GM12891 (cell line): Measurements from ENCODE around the gene CAMKV. TPM values are rescaled to one million over a fixed set of nuclear protein-coding genes. Genes with fewer than 3 reads are reported as not detected.
"Not testable (repeated sequence)": the region's sequence is repeated elsewhere in the genome, so short reads cannot be mapped to it uniquely, and the experiment has no call there.

Experiments
- DNase-seq: peaks from one replicate; pipeline ENCODE4 v3.0.0; 2011; ENCODE audit warnings: low spot score; ENCODE audit not compliant: insufficient read length
- FAIRE-seq: peaks from 2 replicates; lab custom pipeline; 2011; peaks lifted over from hg19 to GRCh38; lab: Jason Lieb, UNC
- PAX5 ChIP-seq: IDR thresholded peaks from 2 replicates; pipeline ENCODE4 v1.6.1; 2011; ENCODE audit warnings: low read length, moderate library complexity, mild to moderate bottlenecking; ENCODE audit not compliant: insufficient read depth, severe bottlenecking
- POLR2A ChIP-seq: IDR thresholded peaks from 2 replicates; pipeline ENCODE4 v1.6.1; 2011; ENCODE audit warnings: low read depth, low read length, control low read depth
- POLR2AphosphoS5 ChIP-seq: IDR thresholded peaks from 2 replicates; pipeline ENCODE4 v1.6.1; 2011; ENCODE audit warnings: low read depth, low read length, control low read depth
- POU2F2 ChIP-seq: IDR thresholded peaks from 2 replicates; pipeline ENCODE4 v1.6.1; 2011; ENCODE audit warnings: low read depth, mild to moderate bottlenecking, control low read depth, low read length, moderate library complexity
- SPI1 ChIP-seq: IDR thresholded peaks from 2 replicates; pipeline ENCODE4 v1.6.1; 2011; ENCODE audit warnings: low read depth, low read length, control low read depth
- TAF1 ChIP-seq: IDR thresholded peaks from 2 replicates; pipeline ENCODE4 v1.6.1; 2011; ENCODE audit warnings: low read depth, low read length, control low read depth
- polyA plus RNA-seq: library from polyadenylated mRNA; unstranded; fragments of >200 nt; gene quantifications from one replicate; pipeline ENCODE4 v1.2.1, GENCODE V29; 2012; ENCODE audit warnings: low read depth, missing spikeins, inconsistent platforms; ENCODE audit not compliant: missing spikeins

Gene CAMKV, protein sequence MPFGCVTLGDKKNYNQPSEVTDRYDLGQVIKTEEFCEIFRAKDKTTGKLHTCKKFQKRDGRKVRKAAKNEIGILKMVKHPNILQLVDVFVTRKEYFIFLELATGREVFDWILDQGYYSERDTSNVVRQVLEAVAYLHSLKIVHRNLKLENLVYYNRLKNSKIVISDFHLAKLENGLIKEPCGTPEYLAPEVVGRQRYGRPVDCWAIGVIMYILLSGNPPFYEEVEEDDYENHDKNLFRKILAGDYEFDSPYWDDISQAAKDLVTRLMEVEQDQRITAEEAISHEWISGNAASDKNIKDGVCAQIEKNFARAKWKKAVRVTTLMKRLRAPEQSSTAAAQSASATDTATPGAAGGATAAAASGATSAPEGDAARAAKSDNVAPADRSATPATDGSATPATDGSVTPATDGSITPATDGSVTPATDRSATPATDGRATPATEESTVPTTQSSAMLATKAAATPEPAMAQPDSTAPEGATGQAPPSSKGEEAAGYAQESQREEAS
- polyA plus RNA-seq = 0.10 TPM

- FAIRE-seq = no peak
- TF ChIP-seq SPI1 (peak; percentile 32; the same call in 1 of the 2 replicates), POLR2AphosphoS5 (no peak)
- DNase-seq = peak; percentile 62
Measured at GRCh38 chr3:49869525-49870126, at the start of gene CAMKV. Gene CAMKV, minus strand, starts transcription at chr3:49869906. Its CDS starts 7,518 bp downstream, at chr3:49862388.

- not testable (repeated sequence) for FAIRE-seq, DNase-seq
Measured at GRCh38 chr3:49917806-49918590, 48.3 kb upstream of the CAMKV start.

DNA sequence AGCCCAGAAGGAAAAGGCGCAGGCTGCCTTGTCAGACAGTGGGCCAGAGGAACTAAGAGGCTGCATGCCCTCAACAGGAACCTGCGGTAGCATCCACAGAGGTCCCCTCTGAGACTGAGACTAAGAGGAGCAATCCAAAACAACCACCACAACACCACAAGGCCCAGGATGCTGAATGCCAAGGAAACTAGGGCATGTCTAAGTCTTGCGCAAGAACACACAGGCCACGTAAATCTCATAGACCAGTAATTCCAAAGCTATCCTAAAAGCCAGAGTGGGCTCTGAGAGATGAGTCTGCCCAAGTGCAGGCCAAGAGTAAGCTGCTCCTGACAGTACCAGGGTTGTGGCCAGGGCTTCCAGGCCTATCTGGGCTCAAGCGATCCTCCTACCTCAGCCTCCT, 47.0 kb upstream of the CAMKV start:
- FAIRE-seq = no peak
- TF ChIP-seq POLR2A = no peak
- TF ChIP-seq TAF1 = no peak
- no peak for TF ChIP-seq PAX5
- TF ChIP-seq POU2F2 = no peak
- no peak for TF ChIP-seq SPI1
- no peak for TF ChIP-seq POLR2AphosphoS5
- no peak for DNase-seq

- DNase-seq (no peak), FAIRE-seq (no peak)
- no peak for TF ChIP-seq SPI1
- no peak for TF ChIP-seq PAX5
- no peak for TF ChIP-seq TAF1
- no peak for TF ChIP-seq POLR2AphosphoS5
- no peak for TF ChIP-seq POLR2A
- TF ChIP-seq POU2F2 = no peak
Measured at GRCh38 chr3:49914906-49915305, 45.2 kb upstream of the CAMKV start.

GRCh38 chr3:49912881-49913281, 43.2 kb upstream of the CAMKV start:
- no peak for TF ChIP-seq PAX5
- no peak for TF ChIP-seq POLR2A
- TF ChIP-seq POLR2AphosphoS5 = no peak
- no peak for TF ChIP-seq TAF1
- no peak for TF ChIP-seq POU2F2
- no peak for DNase-seq
- FAIRE-seq = no peak

- TF ChIP-seq POLR2AphosphoS5 (no peak), SPI1 (no peak), POLR2A (no peak), TAF1 (no peak), POU2F2 (no peak), PAX5 (no peak)
- FAIRE-seq (no peak), DNase-seq (no peak)
Measured at GRCh38 chr3:49911611-49912010, 41.9 kb upstream of the CAMKV start.

GRCh38 chr3:49911124-49911420, 41.4 kb upstream of the CAMKV start:
- FAIRE-seq (no peak), DNase-seq (no peak)

DNA sequence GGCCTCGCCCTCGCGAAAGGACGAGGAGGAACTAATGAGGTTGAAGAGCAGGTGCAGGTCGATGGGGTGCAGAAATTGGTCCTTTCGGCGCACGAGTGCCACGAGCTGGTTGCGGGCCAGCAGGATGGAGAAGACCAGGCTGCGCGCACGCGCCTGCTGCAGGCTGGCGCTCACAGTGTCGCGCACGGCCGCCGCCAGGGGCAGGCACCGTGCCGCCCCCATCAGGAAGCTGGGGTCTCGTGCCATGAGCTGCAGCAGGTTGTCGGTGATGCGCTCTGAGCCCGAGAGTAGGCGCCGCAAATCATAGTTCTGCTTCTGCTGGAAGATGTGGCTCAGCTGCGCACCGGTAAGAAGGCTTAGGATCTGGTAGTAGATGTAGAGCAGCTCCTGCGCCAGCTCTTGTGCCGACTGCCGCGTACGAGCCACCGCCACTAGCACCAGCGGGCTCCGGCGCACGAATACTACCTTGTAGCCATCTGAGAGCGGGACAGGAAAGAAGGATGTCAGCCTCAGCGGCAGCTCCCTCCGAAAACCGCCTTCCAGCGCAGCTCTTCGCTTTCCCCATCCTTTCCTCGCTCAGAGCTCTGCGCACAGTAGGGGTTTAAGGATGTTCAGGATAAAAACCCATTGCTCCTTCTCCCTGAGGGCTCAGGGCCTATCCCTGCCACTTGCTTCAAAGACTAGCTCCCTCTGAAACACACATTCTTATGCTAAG, 40.9 kb upstream of the CAMKV start:
- no peak for DNase-seq
- TF ChIP-seq PAX5 (no peak), TAF1 (no peak), POLR2AphosphoS5 (no peak), POLR2A (no peak), SPI1 (no peak), POU2F2 (no peak)
- no peak for FAIRE-seq

More at GRCh38 chr3:49911124-49911420, 41.4 kb upstream of the CAMKV start:
- TF ChIP-seq PAX5 (no peak), TAF1 (no peak), SPI1 (no peak), POLR2A (no peak), POLR2AphosphoS5 (no peak), POU2F2 (no peak)
